Measurements from ENCODE around the gene EFCAB10.

EFCAB10 gene

GRCh38 chr7:105571891-105572290 lies 9.4 kb downstream of the EFCAB10 start:
- H3K4me3 ChIP-seq (ENCODE audit: low read depth, low read length), result no peak overlapping the region
- no peak for TF ChIP-seq CTCF (IDR thresholded peaks at IDR 0.05; ENCODE audit: low read depth, low read length, missing control alignments)

GRCh38 chr7:105567821-105568220 lies 13.5 kb downstream of the EFCAB10 start:
- TF ChIP-seq CTCF (IDR thresholded peaks at IDR 0.05; ENCODE audit: low read depth, low read length, missing control alignments), result no peak
- H3K4me3 ChIP-seq (ENCODE audit: low read depth, low read length), result no peak overlapping the region
- DNase-seq (ENCODE audit: low read depth), result no peak

More at GRCh38 chr7:105571891-105572290, 9.4 kb downstream of the EFCAB10 start:
- DNase-seq (ENCODE audit: low read depth), result no peak

DNA sequence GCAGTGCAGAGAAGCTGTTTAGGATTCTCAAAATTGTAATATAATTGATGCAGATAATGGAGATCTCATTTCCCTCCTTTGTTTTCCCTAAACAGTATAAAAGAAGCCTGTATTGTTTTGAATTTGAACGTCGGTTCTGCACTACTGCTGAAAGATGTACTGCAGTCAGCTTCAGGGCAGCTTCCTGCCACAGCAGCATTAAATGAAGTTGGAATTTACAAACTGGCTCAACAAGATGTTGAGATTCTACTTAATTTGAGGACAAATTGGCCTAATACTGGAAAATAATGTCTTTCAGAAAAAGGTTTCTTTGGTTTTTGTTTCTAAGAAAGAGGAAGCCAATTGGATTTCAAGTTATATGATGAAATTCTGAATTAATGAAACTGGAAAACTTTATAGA lies 14.3 kb downstream of the EFCAB10 start:
- no peak overlapping the region for H3K4me3 ChIP-seq (ENCODE audit: low read depth, low read length)
- DNase-seq (ENCODE audit: low read depth), result no peak
- no peak for TF ChIP-seq CTCF (IDR thresholded peaks at IDR 0.05; ENCODE audit: low read depth, low read length, missing control alignments)

- H3K4me3 ChIP-seq (ENCODE audit: low read depth, low read length), result no peak overlapping the region
- no peak for DNase-seq (ENCODE audit: low read depth)
- TF ChIP-seq CTCF (IDR thresholded peaks at IDR 0.05; ENCODE audit: low read depth, low read length, missing control alignments), result no peak
Measured at GRCh38 chr7:105565190-105565589, 16.1 kb downstream of the EFCAB10 start.

- no peak overlapping the region for H3K4me3 ChIP-seq (ENCODE audit: low read depth, low read length)
- DNase-seq (ENCODE audit: low read depth), result no peak
- TF ChIP-seq CTCF (IDR thresholded peaks at IDR 0.05; ENCODE audit: low read depth, low read length, missing control alignments), result no peak
Measured at GRCh38 chr7:105559926-105560325, 21.4 kb downstream of the EFCAB10 start.

DNA sequence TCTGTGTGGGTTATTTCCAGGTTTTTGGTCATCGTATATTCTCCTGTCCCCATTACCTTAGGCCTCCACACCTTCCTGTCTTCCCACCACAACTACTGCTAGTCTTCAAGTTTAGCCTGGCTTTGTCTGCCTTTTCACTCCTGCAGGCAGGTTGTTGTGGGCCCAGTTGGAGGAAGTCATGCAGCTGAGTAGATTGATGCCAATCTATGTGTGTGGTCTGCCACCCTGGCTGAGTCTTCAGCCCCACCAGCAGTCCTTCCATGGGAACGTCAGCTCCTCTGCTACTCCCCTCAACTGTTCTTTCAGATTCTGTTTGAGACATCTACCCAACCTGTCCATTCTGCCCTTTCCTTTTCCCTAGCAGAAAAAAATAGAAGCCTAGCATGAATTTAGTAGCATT lies 43.0 kb downstream of the EFCAB10 start:
- DNase-seq (ENCODE audit: low read depth), result no peak
- TF ChIP-seq CTCF (IDR thresholded peaks at IDR 0.05; ENCODE audit: low read depth, low read length, missing control alignments), result no peak
- H3K4me3 ChIP-seq (ENCODE audit: low read depth, low read length), result no peak overlapping the region

- no peak for DNase-seq (ENCODE audit: low read depth)
- TF ChIP-seq CTCF (IDR thresholded peaks at IDR 0.05; ENCODE audit: low read depth, low read length, missing control alignments), result no peak
- peak overlapping the region; percentile 68 for H3K4me3 ChIP-seq (ENCODE audit: low read depth, low read length)
Measured at GRCh38 chr7:105532709-105533460, 48.4 kb downstream of the EFCAB10 start.

Data from GM12864 (cell line).